Kidney tubule cell (primary cell): ENCODE data around the gene BCAS3.
"Not testable (repeated sequence)": the region's sequence is repeated elsewhere in the genome, so short reads cannot be mapped to it uniquely, and the experiment has no call there.

Experiments used
- DNase-seq: peaks from one replicate; pipeline ENCODE4 v3.0.0-alpha.2; 2018; ENCODE audit warnings: low spot score

BCAS3 gene

GRCh38 chr17:61230972-61231820 is 553.5 kb downstream of the BCAS3 start:
- DNase-seq, result no peak

- DNase-seq, result no peak
These were observed 555.2 kb downstream of the BCAS3 start for GRCh38 chr17:61232871-61233270.

GRCh38 chr17:61233991-61234750 is 556.5 kb downstream of the BCAS3 start:
- no peak for DNase-seq

GRCh38 chr17:61235001-61235826 is 557.6 kb downstream of the BCAS3 start:
- no peak for DNase-seq

- no peak for DNase-seq
These were observed 558.2 kb downstream of the BCAS3 start for GRCh38 chr17:61235827-61236197.

GRCh38 chr17:61237275-61237674 is 559.6 kb downstream of the BCAS3 start:
- DNase-seq, result no peak

- no peak for DNase-seq
These were observed 560.8 kb downstream of the BCAS3 start for GRCh38 chr17:61238455-61238933.

GRCh38 chr17:61239327-61239726 is 561.7 kb downstream of the BCAS3 start:
- no peak for DNase-seq

GRCh38 chr17:61239953-61240352 is 562.3 kb downstream of the BCAS3 start:
- DNase-seq, result no peak

GRCh38 chr17:61240851-61241468 is 563.3 kb downstream of the BCAS3 start:
- no peak for DNase-seq

- not testable (repeated sequence) for DNase-seq
These were observed 567.3 kb downstream of the BCAS3 start for GRCh38 chr17:61244988-61245387.

- no peak for DNase-seq
These were observed 568.1 kb downstream of the BCAS3 start for GRCh38 chr17:61245706-61246135.

GRCh38 chr17:61247439-61247838 is 569.8 kb downstream of the BCAS3 start:
- peak; percentile 6 for DNase-seq

GRCh38 chr17:61248399-61248798 is 570.7 kb downstream of the BCAS3 start:
- DNase-seq, result peak; percentile 64

GRCh38 chr17:61249649-61250299 is 572.1 kb downstream of the BCAS3 start:
- no peak for DNase-seq

- peak; percentile 68 for DNase-seq
These were observed 572.8 kb downstream of the BCAS3 start for GRCh38 chr17:61250335-61250890.

- DNase-seq, result peak; percentile 25
These were observed 574.6 kb downstream of the BCAS3 start for GRCh38 chr17:61251939-61252865.

- no peak for DNase-seq
These were observed 575.7 kb downstream of the BCAS3 start for GRCh38 chr17:61253362-61253761.

- DNase-seq, result no peak
These were observed 576.4 kb downstream of the BCAS3 start for GRCh38 chr17:61253937-61254574.
